ENCODE measurements around the gene NUDCD3.

The NUDCD3 gene

GRCh38 chr7:44477063-44477830 is 13.2 kb downstream of the NUDCD3 start:
- DNase-seq = peak; percentile 56 to 70

- no peak for DNase-seq
Measured at GRCh38 chr7:44476313-44476712, 14.1 kb downstream of the NUDCD3 start.

- no peak for DNase-seq
Measured at GRCh38 chr7:44473295-44473694, 17.2 kb downstream of the NUDCD3 start.

GRCh38 chr7:44472843-44473242 is 17.6 kb downstream of the NUDCD3 start:
- DNase-seq = no peak

- no peak for DNase-seq
Measured at GRCh38 chr7:44471850-44472249, 18.6 kb downstream of the NUDCD3 start.

GRCh38 chr7:44471436-44471835 is 19.0 kb downstream of the NUDCD3 start:
- DNase-seq = no peak

GRCh38 chr7:44470628-44471245 is 19.7 kb downstream of the NUDCD3 start:
- DNase-seq = no peak

- DNase-seq = no peak
Measured at GRCh38 chr7:44470135-44470479, 20.4 kb downstream of the NUDCD3 start.

GRCh38 chr7:44469461-44470134 is 20.9 kb downstream of the NUDCD3 start:
- DNase-seq = no peak

GRCh38 chr7:44467217-44467548 is 23.3 kb downstream of the NUDCD3 start:
- no peak for DNase-seq

- DNase-seq = no peak
Measured at GRCh38 chr7:44466300-44467216, 23.9 kb downstream of the NUDCD3 start.

GRCh38 chr7:44465490-44465889 is 25.0 kb downstream of the NUDCD3 start:
- no peak for DNase-seq

GRCh38 chr7:44463169-44463808 is 27.2 kb downstream of the NUDCD3 start:
- no peak for DNase-seq

- no peak for DNase-seq
Measured at GRCh38 chr7:44461387-44461786, 29.1 kb downstream of the NUDCD3 start.

GRCh38 chr7:44460325-44460724 is 30.1 kb downstream of the NUDCD3 start:
- DNase-seq = no peak

- DNase-seq = no peak
Measured at GRCh38 chr7:44455155-44455554, 35.3 kb downstream of the NUDCD3 start.

GRCh38 chr7:44454348-44454747 is 36.1 kb downstream of the NUDCD3 start:
- DNase-seq = no peak

- no peak for DNase-seq
Measured at GRCh38 chr7:44451123-44451522, 39.3 kb downstream of the NUDCD3 start.

- DNase-seq = peak; percentile 29 to 35
Measured at GRCh38 chr7:44449584-44449928, 40.9 kb downstream of the NUDCD3 start.

- DNase-seq = peak in 1 of 2 donors; percentile 7
Measured at GRCh38 chr7:44448922-44449583, 41.4 kb downstream of the NUDCD3 start.

- no peak for DNase-seq
Measured at GRCh38 chr7:44447874-44448425, 42.5 kb downstream of the NUDCD3 start.
